Kidney (tissue), 14 donors: ENCODE results near the gene FLCN. TPM values are rescaled to one million over a fixed set of nuclear protein-coding genes. Genes with fewer than 3 reads are reported as not detected.

Source experiments
- DNase-seq, 5 donors: peaks; one replicate each; pipeline ENCODE4 v3.0.0-alpha.2; 2013 to 2020
- FAIRE-seq: peaks from 2 replicates; lab custom pipeline; 2012; peaks lifted over from hg19 to GRCh38; lab: Jason Lieb, UNC
- H3K27ac ChIP-seq, 2 donors: one replicate each; pipeline ENCODE4 v1.7.0; 2013; ENCODE audit warnings: low read depth in 2 of 2, low read length in 2 of 2, inconsistent platforms in 1 of 2
- H3K27me3 ChIP-seq: one replicate; pipeline ENCODE4 v1.7.1; 2013; ENCODE audit warnings: low read length, inconsistent platforms; ENCODE audit not compliant: control insufficient read depth, insufficient read depth
- H3K36me3 ChIP-seq, 3 donors: one replicate each; pipeline versions ENCODE4 v1.7.0 to v1.7.1; 2013; ENCODE audit warnings: low read length in 3 of 3, control low read depth in 1 of 3, inconsistent platforms in 1 of 3; ENCODE audit not compliant: insufficient read depth in 3 of 3, control insufficient read depth in 2 of 3
- H3K4me1 ChIP-seq, 3 donors: one replicate each; pipeline versions ENCODE4 v1.7.0 to v1.7.1; 2013; ENCODE audit warnings: low read length in 3 of 3, inconsistent platforms in 1 of 3, low read depth in 1 of 3; ENCODE audit not compliant: control insufficient read depth in 2 of 3, insufficient read depth in 2 of 3
- H3K4me3 ChIP-seq, 3 donors: one replicate each; pipeline versions ENCODE4 v1.7.0 to v1.8.1; 2013; ENCODE audit warnings: low read length in 3 of 3, control low read depth in 1 of 3, inconsistent platforms in 1 of 3
- H3K9ac ChIP-seq, 3 donors: one replicate each; pipeline versions ENCODE4 v1.7.0 to v1.7.1; 2013; ENCODE audit warnings: low read length in 3 of 3, control low read depth in 1 of 3, inconsistent platforms in 1 of 3
- H3K9me3 ChIP-seq, 3 donors: one replicate each; pipeline versions ENCODE4 v1.7.0 to v1.7.1; 2013; ENCODE audit warnings: low read length in 3 of 3, control low read depth in 1 of 3, inconsistent platforms in 1 of 3; ENCODE audit not compliant: control insufficient read depth in 2 of 3, insufficient read depth in 1 of 3
- CTCF ChIP-seq: IDR thresholded peaks from 3 replicates; pipeline ENCODE4 v1.5.1; 2012; ENCODE audit warnings: mild to moderate bottlenecking, moderate library complexity, borderline replicate concordance; ENCODE audit not compliant: insufficient read depth; ENCODE audit errors: extremely low read depth
- intact Hi-C: fragments of 100-400 bp; cut with DNase I; formaldehyde crosslinking; loops from one replicate; pipeline ENCODE4 v1.11.1; 2022
- polyA plus RNA-seq: library from polyadenylated mRNA; stranded (reverse); fragments of 350-450 nt; fragmentation: Illumina TruSeq; extraction: RNeasy Lipid Tissue Mini Kit (QIAGEN cat#74804); gene quantifications from one replicate; pipeline ENCODE4 v1.2.3, GENCODE V29; 2014; ENCODE audit warnings: low read depth, low replicate concordance; ENCODE audit not compliant: insufficient read depth
- total RNA-seq: library from RNA; stranded (reverse); fragmentation: NEBNext Ultra II Directional; extraction: Animal tissue kit (Norgen Biotek cat#: 25700); gene quantifications from one replicate; pipeline ENCODE4 v1.2.1, GENCODE V29; 2021
- donor health status: control.
- donor health status: control.
- donor health status: control.
- donor health status: control.
- donor health status: control.
- donor health status: DM: yes; HTN: yes; CAD: no.
- donor health status: Normal renal cell carcinoma (clear cell type).

The FLCN gene
- total and polyA plus RNA-seq, 2 donors from 2014 or later, result 14.2 to 44.4 TPM

DNA sequence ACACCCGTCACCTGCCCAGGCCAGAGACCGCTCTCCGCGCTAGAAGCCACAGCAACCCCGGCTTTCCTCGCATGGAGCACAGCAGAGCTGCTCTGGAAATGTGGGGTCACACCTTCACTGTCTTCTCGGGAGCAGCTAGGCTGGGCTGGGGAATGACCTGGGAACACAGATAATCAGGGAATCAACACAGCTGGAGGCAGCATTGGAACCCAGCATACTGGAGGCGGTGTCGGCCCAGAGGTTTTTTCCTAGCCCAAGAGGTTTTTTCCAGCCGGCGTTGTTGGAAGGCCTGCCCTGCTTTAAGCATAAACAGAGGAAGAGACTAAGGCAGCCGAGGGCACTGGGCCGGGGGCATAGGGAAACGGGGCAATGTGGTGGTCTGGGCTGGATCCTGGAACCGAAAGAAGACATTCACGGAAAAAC is 30.0 kb downstream of the FLCN start:
- Histone ChIP-seq H3K9me3 (no peaks in the 10 kb centered on the region), H3K4me1 (peaks cover 0 to 26% (median 14%) of the 10 kb centered on the region in 3 donors), H3K36me3 (peaks cover 0 to 6% (median 4%) of the 10 kb centered on the region in 3 donors), H3K9ac (no peak overlapping the region), H3K4me3 (no peak overlapping the region), H3K27ac (peak overlapping the region; percentile 90 to 91), H3K27me3 (no peaks in the 10 kb centered on the region)
- no peak for TF ChIP-seq CTCF
- FAIRE-seq (no peak), DNase-seq (no peak)
- intact Hi-C loops, result no loop called here

GRCh38 chr17:17206124-17206912 is 30.6 kb downstream of the FLCN start, which contains the start of gene PLD6:
PLD6 (minus strand) TSS chr17:17206333; CDS start chr17:17206286, 47 bp downstream.
- FAIRE-seq, result no peak
- Histone ChIP-seq H3K27ac (peak within 1 kb of the TSS; percentile 90 to 91), H3K36me3 (peaks cover 0 to 6% (median 3%) of the 10 kb centered on the region in 3 donors), H3K27me3 (no peaks in the 10 kb centered on the region), H3K4me1 (peaks cover 0 to 26% (median 14%) of the 10 kb centered on the region in 3 donors), H3K4me3 (peak within 1 kb of the TSS; percentile 3 to 61 (median 20)), H3K9me3 (no peaks in the 10 kb centered on the region), H3K9ac (peak within 1 kb of the TSS in 2 of 3 donors; percentile 33 to 69)
- peak; percentile 75 to 95 (median 84) for DNase-seq
- TF ChIP-seq CTCF, result no peak
- intact Hi-C loops, result no loop called here

GRCh38 chr17:17205368-17206123 is 31.4 kb downstream of the FLCN start:
- Histone ChIP-seq H3K9me3 (no peaks in the 10 kb centered on the region), H3K4me1 (peaks cover 0 to 26% (median 14%) of the 10 kb centered on the region in 3 donors), H3K9ac (peak overlapping the region in 2 of 3 donors; percentile 33 to 69), H3K36me3 (peaks cover 0 to 6% (median 2%) of the 10 kb centered on the region in 3 donors), H3K4me3 (peak overlapping the region; percentile 3 to 61 (median 20)), H3K27ac (peak overlapping the region; percentile 90 to 91), H3K27me3 (no peaks in the 10 kb centered on the region)
- no peak for FAIRE-seq
- intact Hi-C loops, result no loop called here
- peak; percentile 70 to 90 (median 78) for DNase-seq
- no peak for TF ChIP-seq CTCF
